ENCODE measurements around the gene SBK3.
A peak's percentile ranks its signal among the peaks of the same experiment; 100 is the strongest.
"Not testable (repeated sequence)": the region's sequence is repeated elsewhere in the genome, so short reads cannot be mapped to it uniquely, and the experiment has no call there.

Gene SBK3

GRCh38 chr19:55539090-55539984 is 6.0 kb downstream of the SBK3 start:
- no peak for DNase-seq (ENCODE audit: low spot score)

DNA sequence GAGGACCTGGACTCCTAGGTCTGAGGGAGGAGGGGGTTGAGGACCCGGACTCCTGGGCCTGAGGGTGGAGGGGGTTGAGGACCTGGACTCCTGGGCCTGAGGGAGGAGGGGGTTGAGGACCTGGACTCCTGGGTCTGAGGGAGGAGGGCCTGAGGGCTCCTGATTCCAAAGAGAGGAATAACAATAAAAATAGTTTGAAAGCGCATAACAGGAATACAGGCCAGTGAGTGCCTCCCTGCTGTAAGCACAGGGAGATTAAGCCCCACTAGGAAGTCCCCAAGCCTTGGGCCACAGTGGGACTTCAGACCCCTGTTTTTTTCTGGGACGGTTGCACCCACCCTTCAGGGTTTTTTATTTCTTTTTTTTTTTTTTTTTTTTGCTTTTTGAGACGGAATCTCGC is 7.2 kb downstream of the SBK3 start:
- DNase-seq (ENCODE audit: low spot score), result no peak

DNA sequence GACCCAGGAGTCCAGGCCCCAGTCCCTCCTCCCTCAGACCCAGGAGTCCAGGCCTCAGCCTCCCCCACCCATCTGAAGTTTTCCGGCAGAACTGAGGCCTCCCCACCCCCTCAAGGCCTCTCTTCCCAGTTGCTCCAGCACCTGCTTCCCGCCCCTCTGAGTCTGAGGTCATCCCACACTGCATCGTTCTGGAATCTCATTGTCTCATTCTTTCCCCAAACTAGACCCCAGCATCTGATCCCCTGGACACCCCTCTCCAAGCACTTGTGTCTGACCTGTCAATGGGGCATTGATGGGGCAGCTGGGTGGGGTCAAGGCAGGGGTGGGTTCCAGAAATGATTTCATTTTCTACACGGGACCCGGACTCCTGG is 7.6 kb downstream of the SBK3 start:
- peak; percentile 41 for DNase-seq (ENCODE audit: low spot score)

DNA sequence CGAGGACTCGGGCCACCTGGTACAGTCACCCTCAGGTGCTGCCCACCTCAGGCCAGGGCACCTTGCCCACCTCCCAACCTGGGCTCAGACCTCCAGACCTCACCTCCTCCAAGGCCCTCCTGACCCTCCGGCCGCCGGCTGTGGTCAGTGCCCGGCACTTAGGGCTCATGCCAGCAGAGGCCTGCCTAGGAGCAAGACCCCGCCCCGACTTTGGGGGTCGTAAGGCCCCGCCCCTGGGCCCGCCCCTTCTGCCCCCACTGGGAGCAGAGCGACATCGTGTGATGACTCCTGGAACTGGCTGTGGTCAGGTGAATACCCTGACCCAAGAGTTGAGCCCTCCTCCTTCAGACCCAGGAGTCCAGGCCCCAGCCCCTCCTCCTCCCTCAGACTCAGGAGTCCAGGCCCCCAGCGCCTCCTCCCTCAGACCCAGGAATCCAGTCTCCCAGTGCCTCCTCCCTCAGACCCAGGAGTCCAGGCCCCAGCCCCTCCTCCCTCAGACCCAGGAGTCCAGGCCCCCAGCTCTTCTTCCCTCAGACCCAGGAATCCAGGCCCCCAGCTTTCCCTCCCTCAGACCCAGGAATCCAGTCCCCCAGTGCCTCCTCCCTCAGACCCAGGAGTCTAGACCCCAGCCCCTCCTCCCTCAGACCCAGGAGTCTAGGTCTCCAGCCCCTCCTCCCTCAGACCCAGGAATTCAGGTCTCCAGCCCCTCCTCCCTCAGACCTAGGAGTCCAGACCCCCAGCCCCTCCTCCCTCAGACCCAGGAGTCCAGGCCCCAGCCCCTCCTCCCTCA is 8.2 kb downstream of the SBK3 start, which contains the start of gene SBK2:
Gene SBK2 (minus strand): TSS at position 183 of the 790 bp plus-strand sequence. CDS start 839 bp downstream, outside the sequence.
- DNase-seq (ENCODE audit: low spot score), result no peak

GRCh38 chr19:55536366-55536765 is 9.0 kb downstream of the SBK3 start:
- no peak for DNase-seq (ENCODE audit: low spot score)

DNA sequence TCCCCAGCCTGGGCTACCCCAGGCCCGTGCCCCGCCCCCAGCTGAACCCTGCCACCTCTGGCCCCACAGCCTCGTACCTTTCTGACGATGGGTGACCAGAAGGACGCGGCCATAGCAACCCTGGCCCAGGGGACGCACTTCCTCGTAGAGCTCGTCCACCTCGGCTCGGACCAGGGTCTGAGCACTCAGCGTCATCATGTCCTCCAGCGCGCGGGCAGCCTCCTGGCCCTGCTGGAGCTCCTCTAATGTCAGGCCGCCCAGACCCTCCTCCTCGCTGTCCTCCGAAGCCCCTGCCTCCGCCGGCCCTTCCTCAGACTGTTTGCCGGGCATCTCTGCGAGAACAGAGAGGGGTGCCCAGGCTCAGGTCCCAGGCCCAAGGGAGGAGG is 9.4 kb downstream of the SBK3 start:
- DNase-seq (ENCODE audit: low spot score), result no peak

- DNase-seq (ENCODE audit: low spot score), result no peak
Measured at GRCh38 chr19:55535173-55535964, 10.0 kb downstream of the SBK3 start.

DNA sequence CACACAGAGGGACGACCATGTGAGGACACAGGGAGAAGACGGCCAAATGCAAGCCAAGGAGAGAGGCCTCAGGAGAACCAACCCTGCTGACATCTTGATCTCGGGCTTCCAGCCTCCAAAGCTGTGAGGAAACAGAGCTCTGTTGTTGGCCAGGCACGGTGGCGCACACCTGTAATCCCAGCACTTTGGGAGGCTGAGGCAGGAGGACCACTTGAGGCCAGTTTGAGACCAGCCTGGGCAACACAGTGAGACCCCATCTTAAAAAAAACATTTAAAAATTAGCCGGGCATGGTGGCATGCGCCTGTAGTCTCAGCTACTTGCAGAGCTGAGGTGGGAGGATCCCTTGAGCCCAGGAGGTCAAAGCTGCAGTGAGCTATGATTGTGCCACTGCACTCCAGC is 11.1 kb downstream of the SBK3 start:
- DNase-seq (ENCODE audit: low spot score), result not testable (repeated sequence)

- no peak for DNase-seq (ENCODE audit: low spot score)
Measured at GRCh38 chr19:55530996-55531395, 14.3 kb downstream of the SBK3 start.

DNA sequence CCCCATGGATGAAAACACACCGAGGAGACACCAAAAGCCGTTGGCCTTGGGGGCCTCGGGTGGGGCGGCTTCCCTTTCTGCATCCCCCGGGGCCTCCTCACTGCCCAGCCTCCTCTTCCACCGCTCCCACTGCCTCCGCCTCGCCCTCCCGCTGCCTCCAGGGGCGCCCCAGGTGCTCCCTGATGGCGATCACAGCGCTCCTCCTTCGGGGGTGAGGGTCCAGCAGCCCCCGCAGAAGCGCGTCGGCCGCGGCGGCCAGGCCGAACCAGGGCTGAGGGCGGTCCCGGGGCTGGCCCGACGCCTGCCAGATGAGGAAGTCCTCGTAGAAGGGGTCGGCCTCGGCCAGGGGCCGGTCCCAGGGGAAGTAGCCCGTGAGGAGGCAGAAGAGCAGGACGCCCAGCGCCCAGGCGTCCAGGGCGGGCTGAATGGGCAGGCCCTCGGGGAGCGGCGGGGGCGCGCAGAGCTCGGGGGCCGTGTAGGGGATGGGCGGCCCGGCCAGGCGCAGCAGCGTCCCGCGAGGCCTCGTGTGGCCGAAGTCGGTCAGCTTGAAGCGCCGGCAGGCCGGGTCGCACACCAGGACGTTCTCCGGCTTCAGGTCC is 15.6 kb downstream of the SBK3 start:
- DNase-seq (ENCODE audit: low spot score), result no peak

- peak; percentile 43 for DNase-seq (ENCODE audit: low spot score)
Measured at GRCh38 chr19:55528030-55528803, 17.1 kb downstream of the SBK3 start.

- DNase-seq (ENCODE audit: low spot score), result no peak
Measured at GRCh38 chr19:55527197-55528029, 17.9 kb downstream of the SBK3 start.

- peak; percentile 67 for DNase-seq (ENCODE audit: low spot score)
Measured at GRCh38 chr19:55526216-55527196, 18.8 kb downstream of the SBK3 start.

DNA sequence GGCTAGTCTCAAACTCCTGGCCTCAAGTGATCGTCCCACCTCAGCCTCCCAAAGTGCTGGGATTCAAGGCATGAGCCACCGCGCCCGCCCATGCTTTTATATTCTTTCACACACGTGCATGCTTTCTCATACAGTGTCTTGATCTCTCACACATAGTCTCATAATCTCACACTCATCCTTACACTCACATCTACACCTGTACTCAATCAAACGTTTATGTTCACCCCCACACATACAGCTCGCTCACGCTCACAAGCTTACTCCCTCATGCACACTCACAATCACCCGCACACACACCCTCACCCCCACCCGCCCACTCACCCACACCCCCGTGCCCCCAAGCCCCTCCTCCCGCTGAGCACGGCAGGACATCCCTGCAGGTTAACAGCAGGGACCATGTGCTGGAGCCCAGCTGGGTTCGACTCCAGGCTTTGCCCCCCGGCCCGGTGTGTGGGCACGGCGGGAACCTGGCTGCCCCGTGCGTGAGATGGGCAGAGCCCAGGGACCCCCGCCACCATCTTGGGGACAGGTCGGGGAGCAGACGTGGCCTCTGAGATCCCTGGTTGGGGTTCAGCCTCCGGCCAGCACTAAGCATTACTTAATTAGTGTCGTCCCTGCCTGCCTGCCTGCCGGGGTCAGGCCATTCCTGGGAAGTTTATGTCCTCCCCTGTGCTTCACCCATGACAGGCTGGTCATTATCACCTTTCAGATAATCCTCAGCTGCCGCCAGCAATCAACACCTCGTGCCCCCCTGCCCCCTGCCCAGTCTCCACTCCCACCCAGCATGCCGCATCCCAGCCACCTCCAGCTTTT is 19.8 kb downstream of the SBK3 start:
- no peak for DNase-seq (ENCODE audit: low spot score)

- DNase-seq (ENCODE audit: low spot score), result no peak
Measured at GRCh38 chr19:55520691-55521292, 24.6 kb downstream of the SBK3 start.

DNA sequence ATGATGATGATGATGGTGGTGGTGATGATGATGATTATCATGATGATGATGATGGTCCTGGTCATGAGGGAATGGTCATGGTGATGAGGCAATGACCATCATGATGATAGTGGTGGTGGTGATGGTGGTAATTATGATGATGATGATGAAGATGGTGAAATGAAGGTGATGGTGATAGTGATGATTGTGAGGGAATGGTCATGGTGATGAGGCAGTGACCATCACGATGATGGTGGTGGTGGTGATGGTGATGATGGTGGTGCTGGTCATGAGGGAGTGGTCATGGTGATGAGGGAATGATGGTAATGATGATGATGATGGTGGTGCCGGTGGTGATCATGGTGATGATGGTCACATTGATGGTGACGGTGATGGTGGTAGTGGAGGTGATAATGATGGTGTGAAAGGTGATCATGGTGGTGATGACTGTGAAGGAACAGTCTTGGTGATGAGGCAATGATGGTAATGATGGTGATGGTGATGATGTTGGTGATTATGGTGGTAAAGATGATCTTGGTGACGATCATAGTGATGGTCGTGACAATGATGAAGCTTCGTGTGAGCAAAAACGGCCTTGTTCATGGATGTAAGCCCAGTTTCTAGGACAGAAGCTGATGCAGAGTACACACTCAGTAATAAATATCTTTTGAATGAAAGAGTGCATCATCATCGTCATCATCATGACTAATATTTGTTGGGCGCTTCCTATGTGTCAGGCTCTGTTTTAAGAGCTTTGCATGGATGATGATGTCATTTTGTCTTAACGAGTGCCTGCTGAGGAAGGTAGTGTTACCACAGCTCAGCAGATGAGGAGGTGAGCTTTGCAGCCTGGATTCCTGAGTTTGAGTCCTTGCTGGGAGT is 25.7 kb downstream of the SBK3 start:
- DNase-seq (ENCODE audit: low spot score), result peak; percentile 52
